ENCODE results near the gene SCAMP5. TPM values are rescaled to one million over a fixed set of nuclear protein-coding genes. Genes with fewer than 3 reads are reported as not detected.

The SCAMP5 gene
- total RNA-seq, 1 donor from 2014 or later = 2.8 TPM

DNA sequence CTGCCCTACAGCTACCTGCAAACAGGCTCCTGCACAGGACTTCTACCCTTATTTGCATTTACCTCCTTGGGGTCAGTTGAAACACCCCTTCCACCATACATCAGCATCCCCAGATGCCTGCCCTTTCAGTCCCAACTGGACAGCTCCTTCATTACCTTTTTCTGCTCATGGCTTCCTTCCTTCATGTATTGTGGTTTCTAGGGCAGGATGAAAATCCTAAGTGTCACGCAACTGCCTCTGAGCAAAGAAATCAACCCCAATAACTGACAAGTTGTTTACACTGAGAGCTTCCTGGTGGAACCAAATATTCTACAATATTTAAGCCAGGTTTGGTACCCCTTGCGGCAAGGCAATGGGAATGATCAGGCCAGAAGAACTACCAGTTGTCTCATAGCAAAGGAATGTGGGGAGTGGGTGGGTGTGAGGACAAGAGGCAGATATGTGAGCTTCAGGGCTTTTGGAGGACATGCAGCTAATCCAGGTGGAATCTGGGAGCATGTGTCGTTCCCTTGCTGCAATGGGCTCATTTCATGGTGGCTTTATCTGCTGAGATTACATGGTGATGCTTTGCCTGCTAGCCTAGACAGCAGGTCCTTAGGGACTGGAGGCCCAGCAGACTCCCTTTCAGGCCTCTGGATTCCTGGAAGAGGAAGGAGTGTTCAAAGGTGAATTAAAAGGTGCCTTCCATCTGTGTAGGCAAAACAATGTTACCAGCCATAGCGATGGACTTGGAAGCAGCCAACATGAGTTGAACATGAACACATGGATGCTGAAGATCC is 63.0 kb downstream of the SCAMP5 start:
- intact Hi-C loops (cut with micrococcal nuclease) = no loop called here
- no peak for ATAC-seq
- DNase-seq = no peak

DNA sequence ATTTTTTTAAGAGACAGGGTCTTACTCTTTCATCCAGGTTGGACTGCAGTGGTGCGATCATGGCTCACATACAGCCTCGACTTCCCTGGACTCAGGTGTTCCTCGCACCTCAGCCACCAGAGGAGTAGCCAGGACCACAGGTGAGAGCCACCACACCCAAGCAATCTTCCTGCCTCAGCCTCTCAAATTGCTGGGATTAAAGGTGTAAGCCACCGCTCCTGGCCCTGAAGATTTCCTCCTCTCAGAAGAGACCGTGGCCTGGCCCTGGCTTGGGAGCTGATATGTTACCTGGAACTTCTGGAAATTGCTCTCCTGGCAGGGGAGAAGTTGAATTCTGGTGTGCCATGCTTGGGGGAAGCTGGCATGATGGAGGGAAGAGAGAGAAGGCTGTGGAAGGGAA is 64.2 kb downstream of the SCAMP5 start:
- ATAC-seq = no peak
- intact Hi-C loops (cut with micrococcal nuclease) = no loop called here
- DNase-seq = no peak

DNA sequence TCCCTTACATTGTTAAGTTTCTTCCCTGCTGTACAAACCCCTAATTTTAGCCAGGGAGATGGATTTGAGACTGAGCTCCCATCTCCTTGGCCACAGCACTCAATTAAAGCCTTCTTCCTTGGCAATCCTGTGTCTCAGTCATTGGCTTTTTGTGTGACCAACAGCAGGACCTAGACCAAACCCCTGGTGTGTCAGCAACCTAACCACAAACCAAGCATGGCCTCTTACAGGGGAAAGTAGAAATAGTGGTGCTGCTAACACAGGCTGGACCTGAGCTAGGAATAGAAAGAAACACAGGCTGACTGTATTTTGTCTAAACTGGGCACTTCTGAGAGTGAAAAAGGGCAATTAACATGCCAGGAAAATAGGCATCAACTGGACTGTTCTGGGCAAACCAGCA is 65.9 kb downstream of the SCAMP5 start:
- intact Hi-C loops (cut with micrococcal nuclease) = no loop called here
- no peak for DNase-seq
- no peak for ATAC-seq

DNA sequence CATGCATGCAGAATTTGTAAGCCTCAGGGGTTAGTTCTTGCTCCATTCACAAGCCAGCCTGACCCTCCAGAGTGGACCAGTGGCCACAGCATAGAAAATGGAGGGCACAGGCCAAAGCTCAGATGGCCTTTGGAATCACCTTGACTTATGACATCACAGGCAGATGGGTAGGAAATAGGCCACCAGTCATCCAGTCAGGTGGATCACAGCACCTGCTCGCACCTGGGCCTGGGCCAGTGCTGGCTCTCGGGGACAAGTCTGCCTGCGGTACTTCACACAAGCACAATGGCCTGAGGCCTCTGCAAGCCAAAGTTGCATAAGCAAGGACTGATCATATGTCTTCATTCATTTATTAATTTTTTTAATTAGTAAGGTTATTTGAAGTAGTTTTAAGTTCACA is 67.3 kb downstream of the SCAMP5 start:
- intact Hi-C loops (cut with micrococcal nuclease) = no loop called here
- DNase-seq = no peak
- ATAC-seq = no peak

DNA sequence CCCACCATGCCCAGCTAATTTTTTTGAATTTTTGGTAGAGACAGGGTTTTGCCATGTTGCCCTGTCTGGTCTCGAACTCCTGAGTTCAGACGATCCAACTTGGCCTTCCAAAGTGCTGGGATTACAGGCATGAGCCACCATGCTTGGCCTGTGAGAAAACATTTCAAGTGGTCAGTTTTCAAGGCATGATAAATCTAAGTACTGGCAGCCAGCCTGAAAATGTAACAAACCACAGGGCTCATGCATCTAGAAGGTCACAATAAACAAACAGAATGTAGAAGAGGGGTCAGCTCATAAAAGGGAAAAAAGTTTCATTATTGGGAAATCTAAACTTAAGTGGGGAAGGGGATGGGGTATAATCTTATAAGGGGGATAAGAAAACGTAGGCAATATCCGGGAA is 68.0 kb downstream of the SCAMP5 start:
- no peak for ATAC-seq
- intact Hi-C loops (cut with micrococcal nuclease) = no loop called here
- DNase-seq = no peak

DNA sequence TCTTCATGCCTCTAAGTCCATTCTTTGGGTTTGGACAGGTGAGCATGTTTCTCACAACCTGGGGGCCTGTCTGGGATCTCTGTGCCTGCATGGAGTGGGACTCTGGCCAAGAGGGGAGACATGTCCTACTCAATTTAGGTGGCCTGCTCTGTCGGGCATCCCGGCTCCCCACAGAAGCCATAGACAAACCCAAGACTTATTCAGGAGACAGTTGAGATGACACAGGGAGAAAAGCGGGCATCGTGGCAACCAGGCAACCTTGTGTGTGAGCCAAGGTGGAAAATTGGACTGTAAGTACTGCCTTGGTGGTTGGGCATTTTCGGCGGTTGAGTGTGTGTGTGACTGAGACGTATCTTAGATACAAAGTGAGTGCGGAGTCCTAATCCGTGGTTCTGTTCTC is 68.5 kb downstream of the SCAMP5 start:
- intact Hi-C loops (cut with micrococcal nuclease) = no loop called here
- DNase-seq (no peak), ATAC-seq (no peak)

DNA sequence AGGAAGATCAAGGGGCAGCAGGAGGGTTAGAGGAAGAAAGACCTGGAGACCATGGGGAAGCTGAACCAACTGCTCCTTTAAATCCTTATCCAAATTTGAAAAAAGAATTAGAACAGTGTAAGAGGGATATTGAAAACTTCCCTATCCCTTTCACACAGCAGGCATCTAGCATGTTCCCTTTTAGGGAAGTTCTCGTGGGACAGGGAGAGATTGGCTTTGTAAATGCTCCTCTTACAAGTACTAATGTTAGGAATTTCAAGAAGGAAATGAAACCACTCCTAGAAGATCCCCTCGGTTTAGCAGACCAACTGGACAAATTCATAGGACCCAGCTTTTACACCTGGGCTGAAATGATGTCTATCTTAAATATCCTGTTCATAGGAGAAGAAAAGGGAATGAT is 69.5 kb downstream of the SCAMP5 start:
- intact Hi-C loops (cut with micrococcal nuclease) = no loop called here
- DNase-seq = no peak
- peak; percentile 23 for ATAC-seq

DNA sequence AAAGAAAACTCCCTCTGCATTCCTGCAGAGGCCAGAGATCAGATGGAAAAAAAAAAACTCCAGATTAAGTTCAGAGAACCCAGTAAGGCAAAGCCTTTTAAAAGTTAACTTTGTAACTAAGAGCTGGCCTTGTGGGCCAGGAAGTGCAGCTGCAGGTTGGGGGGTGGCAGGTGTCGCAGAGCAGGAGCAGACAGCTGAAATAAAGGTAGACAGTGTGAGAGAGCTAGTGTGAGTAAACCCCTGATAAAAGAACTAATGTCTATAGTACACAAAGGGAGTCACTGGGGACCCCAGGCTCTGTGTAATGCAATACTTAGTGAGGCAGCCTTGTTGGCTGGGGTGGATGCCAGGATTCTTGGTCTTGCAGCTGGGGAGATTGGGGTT is 70.1 kb downstream of the SCAMP5 start:
- ATAC-seq (peak; percentile 56), DNase-seq (peak; percentile 49)
- intact Hi-C loops (cut with micrococcal nuclease) = no loop called here

DNA sequence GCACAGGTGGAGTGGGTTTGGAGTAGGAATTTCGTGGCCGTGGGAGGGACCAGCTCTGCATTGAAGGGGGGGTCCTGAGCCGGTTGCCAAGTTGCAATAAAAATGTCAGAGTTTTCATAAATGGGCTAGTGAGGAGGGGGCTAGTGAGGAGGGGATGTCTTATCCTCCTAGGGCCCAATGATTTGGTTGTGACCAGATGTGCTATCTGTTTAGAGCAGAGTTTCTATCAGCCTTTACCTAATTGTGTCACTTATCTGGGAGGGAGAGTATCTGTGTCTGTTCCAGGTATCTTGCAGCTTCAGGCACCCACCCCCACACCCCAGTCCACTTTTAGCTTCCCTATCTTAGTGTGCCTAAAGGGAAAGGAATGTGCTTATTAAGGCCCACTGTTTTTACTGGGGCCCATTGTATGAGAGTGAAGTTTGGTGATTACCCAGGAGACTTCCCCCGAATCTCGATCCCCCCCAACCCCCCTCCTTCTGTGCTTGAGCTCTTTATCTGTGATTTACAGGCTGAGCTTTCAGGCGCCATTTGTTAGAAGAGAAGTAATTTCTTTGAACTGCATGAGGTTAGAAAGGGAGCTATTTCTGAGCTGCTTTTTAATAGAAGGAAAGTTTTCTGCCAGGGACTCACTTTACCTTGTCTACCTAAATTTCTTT is 70.6 kb downstream of the SCAMP5 start:
- intact Hi-C loops (cut with micrococcal nuclease) = no loop called here
- DNase-seq = no peak
- peak; percentile 81 for ATAC-seq

DNA sequence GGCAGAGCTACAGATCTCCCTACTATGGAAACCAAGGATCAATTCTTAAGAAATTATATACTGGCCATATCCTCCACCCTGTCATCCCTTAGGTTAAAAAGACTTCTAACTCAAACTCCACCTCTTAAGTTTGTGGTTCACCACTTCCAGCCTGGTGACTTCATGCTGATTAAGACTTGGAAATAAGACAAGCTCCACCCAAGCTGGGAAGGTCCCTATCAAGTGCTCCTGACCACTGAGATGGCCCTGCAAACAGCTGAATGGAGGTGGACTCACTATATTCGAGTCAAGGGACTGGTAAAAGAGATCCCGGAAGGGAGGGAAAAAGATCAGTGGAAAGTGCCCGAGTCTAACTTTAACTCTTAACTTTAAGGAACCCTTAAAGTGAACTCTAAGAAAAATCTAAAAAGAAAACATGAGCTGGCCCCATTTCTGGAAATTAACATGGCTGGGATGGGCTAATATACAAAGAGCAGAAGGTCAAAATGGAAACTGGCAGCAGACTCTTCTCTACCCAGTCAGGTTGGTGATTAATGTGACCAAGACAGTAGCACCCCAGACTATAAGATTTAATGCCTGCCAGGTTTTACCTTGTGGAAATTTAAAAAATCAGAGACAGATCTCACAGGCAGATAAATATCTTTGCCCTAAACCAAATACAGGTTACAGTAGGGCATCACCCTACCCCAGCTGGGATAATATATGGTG is 71.9 kb downstream of the SCAMP5 start:
- no peak for ATAC-seq
- intact Hi-C loops (cut with micrococcal nuclease) = no loop called here
- DNase-seq = no peak

DNA sequence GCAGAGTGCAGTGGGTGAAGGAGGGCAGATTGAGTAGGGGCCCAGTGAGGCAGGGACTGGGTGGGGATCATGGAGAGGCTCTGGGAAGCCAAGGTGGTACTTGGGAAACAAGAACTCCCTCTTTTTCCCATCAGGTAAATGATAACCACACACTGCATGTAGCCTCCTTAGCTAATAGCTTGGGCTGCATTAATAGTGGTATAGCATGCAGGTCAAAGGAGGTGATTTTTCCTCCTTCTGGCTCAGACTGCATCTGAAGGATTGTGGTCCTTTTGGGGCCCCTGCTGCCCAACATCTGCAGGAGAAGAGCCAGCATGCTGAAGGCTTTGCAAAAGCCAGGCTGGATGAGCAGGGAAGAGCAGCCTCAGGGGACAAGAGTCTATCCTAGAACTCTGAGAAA is 73.4 kb downstream of the SCAMP5 start:
- ATAC-seq (no peak), DNase-seq (no peak)
- intact Hi-C loops (cut with micrococcal nuclease) = no loop called here

DNA sequence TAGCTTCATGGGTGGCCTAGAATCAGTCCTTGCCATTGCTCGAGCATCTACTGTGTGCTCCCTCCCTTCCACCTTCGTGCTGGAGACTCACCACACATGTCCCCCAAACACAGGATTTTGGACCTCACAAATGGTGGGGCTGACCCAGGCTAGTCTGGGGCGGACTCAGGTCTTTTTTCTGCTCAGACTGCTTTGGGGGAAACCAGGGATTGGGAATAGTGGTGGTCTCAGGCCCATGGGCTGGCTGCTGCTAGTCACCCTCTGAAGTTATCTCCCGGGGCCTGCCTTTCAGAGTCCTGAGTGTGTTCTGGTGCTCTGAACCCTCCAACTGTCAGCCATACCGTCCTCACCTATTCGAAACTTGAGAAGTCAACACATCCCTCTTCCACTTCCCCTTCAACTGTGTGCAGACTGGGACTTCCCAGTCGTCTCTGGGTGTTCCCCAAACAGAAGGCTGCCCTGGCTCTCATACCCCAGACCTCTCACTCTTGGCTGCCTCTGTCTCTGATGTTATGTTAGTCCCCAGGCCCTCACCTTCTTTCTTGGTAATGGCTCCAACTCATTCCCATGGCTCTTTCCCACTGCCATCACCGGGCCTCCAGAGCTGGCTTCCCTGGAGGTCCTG is 74.0 kb downstream of the SCAMP5 start:
- peak; percentile 6 for ATAC-seq
- DNase-seq = no peak
- intact Hi-C loops (cut with micrococcal nuclease) = no loop called here

DNA sequence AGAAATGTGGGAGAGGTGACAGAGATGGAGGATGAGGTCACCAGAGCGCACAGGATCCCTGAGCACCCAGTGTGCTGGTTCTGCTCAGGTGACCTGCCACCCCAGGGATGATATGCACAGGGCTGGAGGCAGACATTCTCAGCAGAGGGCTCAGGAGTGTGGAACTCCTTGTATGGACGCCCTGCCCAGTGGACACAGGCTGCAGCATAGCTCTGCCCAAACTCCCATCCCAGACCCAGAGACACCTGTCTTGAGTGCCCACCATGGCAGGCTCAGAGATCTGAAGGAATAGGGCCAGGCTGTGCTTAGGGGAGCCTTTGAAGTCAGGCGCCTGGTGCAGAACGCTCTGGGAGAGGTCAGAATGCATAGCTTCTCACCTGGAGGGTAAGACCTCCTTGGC is 75.3 kb downstream of the SCAMP5 start:
- intact Hi-C loops (cut with micrococcal nuclease) = no loop called here
- DNase-seq (no peak), ATAC-seq (no peak)

Other genes with a start within 250 kb of the SCAMP5 start
- gene CYP1A2, start 246.7 kb upstream of the SCAMP5 start, total RNA-seq = not detected
- 45.8 TPM for gene CSK, start 213.5 kb upstream of the SCAMP5 start, total RNA-seq
- gene LMAN1L, start 182.7 kb upstream of the SCAMP5 start, total RNA-seq = 23.5 TPM
- 4.1 TPM for gene CPLX3, start 168.9 kb upstream of the SCAMP5 start, total RNA-seq
- 47.5 TPM for gene ULK3, start 152.4 kb upstream of the SCAMP5 start, total RNA-seq
- 46.2 TPM for gene SCAMP2, start 122.2 kb upstream of the SCAMP5 start, total RNA-seq
- gene MPI, start 105.5 kb upstream of the SCAMP5 start, total RNA-seq = 53.7 TPM
- gene FAM219B, start 88.7 kb upstream of the SCAMP5 start, total RNA-seq = 110 TPM
- 1,577 TPM for gene COX5A, start 57.5 kb upstream of the SCAMP5 start, total RNA-seq
- 2.3 TPM for gene RPP25, start 38.8 kb upstream of the SCAMP5 start, total RNA-seq
- 5.1 TPM for gene PPCDC, start 28.0 kb downstream of the SCAMP5 start, total RNA-seq
- 14.8 TPM for gene C15orf39, start 206.3 kb downstream of the SCAMP5 start, total RNA-seq

All from left ventricle myocardium superior (tissue), 1 donor.